Measurements from ENCODE around the gene CBY1.
A peak's percentile ranks its signal among the peaks of the same experiment; 100 is the strongest.

The CBY1 gene

DNA sequence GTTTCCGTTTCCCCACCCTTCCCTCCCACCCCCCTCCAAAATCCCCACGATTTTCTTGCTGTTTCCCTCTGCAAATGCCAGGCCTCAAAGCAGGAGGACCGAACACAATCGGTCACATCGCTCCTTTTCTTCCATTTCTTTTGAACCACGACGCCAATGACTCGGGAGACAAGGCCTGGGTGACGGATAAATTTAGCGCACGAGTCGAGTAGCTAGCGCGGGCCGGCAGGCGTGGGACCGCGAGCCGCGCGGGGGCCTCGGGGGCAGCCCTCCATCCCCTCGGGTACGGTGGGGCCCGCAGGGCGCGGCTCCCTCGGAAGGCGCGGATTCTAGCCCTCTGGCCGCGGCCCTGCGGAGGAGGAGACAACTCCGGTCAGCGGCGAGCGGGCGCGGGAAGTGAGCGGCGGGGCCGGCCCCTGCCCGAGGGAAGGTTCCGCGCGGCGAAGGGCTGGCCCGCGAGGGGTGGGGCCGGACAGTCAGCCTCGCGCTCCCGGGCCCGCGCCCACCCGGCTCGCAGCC lies 43.9 kb downstream of the CBY1 start:
- Histone ChIP-seq H3K4me2 (ENCODE audit: low read depth, low read length, poor library complexity, severe bottlenecking) (peak overlapping the region; percentile 99), H3F3A (ENCODE audit: low read depth) (0 out of 2 replicates have a peak, but pooled peaks cover 3% of the 10 kb centered on the region), H3K9me3 (ENCODE audit: insufficient read depth, low read depth, low read length) (no peaks in the 10 kb centered on the region), H3K36me3 (ENCODE audit: insufficient read depth, low read length) (no peaks in the 10 kb centered on the region), H3K9ac (ENCODE audit: low read depth, low read length, poor library complexity, severe bottlenecking) (peak overlapping the region; percentile 97), H2AFZ (ENCODE audit: low read length) (peak overlapping the region; percentile 92), H3K79me2 (ENCODE audit: insufficient read depth, low read length) (peaks cover 53% of the 10 kb centered on the region), H3K4me1 (ENCODE audit: insufficient read depth, low read length, poor library complexity, severe bottlenecking) (peaks cover 55% of the 10 kb centered on the region), H3K4me3 (ENCODE audit: low read length, poor library complexity, severe bottlenecking) (peak overlapping the region; percentile 94), H3K27me3 (ENCODE audit: insufficient read depth, low read length, poor library complexity, severe bottlenecking) (no peaks in the 10 kb centered on the region), H3K9me2 (replicated peaks; ENCODE audit: low read depth, low read length) (no peaks in the 10 kb centered on the region), H4K20me1 (ENCODE audit: insufficient read depth, low read length, poor library complexity, severe bottlenecking) (peaks cover 18% of the 10 kb centered on the region)
- TF ChIP-seq, protein P1, sequence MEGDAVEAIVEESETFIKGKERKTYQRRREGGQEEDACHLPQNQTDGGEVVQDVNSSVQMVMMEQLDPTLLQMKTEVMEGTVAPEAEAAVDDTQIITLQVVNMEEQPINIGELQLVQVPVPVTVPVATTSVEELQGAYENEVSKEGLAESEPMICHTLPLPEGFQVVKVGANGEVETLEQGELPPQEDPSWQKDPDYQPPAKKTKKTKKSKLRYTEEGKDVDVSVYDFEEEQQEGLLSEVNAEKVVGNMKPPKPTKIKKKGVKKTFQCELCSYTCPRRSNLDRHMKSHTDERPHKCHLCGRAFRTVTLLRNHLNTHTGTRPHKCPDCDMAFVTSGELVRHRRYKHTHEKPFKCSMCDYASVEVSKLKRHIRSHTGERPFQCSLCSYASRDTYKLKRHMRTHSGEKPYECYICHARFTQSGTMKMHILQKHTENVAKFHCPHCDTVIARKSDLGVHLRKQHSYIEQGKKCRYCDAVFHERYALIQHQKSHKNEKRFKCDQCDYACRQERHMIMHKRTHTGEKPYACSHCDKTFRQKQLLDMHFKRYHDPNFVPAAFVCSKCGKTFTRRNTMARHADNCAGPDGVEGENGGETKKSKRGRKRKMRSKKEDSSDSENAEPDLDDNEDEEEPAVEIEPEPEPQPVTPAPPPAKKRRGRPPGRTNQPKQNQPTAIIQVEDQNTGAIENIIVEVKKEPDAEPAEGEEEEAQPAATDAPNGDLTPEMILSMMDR (conservative IDR thresholded peaks at IDR 0.05; ENCODE audit: low read length), result no peak
- no peak for TF ChIP-seq EZH2phosphoT487 (IDR thresholded peaks at IDR 0.05; ENCODE audit: borderline replicate concordance)

DNA sequence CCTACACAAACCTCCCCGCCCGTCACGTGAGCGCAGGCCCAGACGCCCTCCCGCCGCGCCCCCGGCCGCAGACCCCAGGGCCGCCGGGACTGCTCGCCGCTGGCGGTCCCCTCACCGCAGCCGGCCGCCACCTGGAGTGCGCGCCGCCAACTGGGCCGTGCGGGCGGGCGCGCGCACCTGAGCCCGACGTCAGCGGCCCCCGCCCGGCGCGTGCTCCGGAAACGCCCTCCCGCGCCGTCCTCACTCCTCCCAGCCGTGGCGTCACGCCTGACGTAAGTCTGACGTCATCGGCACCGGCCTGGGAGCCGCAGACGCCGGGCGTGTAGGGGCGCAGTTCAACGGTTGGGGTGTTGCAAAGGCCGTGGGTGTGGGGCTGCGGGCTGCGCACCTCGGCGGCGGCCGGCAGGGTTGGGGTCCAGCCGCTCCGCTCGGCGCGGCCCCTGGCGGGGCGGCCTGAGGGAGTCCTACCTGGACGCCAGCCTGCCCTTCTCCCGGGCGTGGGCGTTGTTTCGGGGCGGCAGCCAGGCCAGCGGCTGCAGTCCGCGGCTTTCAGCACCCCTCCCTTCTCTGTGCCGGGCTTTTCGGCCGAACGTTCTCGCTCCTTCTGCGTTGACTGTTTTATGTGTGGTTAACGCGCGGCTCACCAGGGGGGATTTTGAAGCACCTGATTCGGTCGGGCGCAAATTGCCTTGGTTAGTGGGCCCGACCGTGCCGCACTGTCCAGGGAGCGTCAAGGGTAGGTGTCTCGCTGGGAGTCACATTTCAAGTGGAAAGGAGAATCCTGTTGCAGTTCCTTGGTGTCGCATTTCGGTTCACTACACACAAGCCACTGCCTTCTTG lies 44.6 kb downstream of the CBY1 start, which contains the start of gene JOSD1:
Gene JOSD1, minus strand, starts transcription at position 155 of the 840 bp plus-strand sequence. CDS start 956 bp downstream, outside the sequence.
- Histone ChIP-seq H3K9ac (ENCODE audit: low read depth, low read length, poor library complexity, severe bottlenecking) (peak within 1 kb of the TSS; percentile 97), H3K4me1 (ENCODE audit: insufficient read depth, low read length, poor library complexity, severe bottlenecking) (peaks cover 54% of the 10 kb centered on the region), H3F3A (ENCODE audit: low read depth) (0 out of 2 replicates have a peak, but pooled peaks cover 3% of the 10 kb centered on the region), H3K4me3 (ENCODE audit: low read length, poor library complexity, severe bottlenecking) (peak within 1 kb of the TSS; percentile 94), H3K36me3 (ENCODE audit: insufficient read depth, low read length) (no peaks in the 10 kb centered on the region), H2AFZ (ENCODE audit: low read length) (peak within 1 kb of the TSS; percentile 92), H4K20me1 (ENCODE audit: insufficient read depth, low read length, poor library complexity, severe bottlenecking) (peaks cover 17% of the 10 kb centered on the region), H3K79me2 (ENCODE audit: insufficient read depth, low read length) (peaks cover 47% of the 10 kb centered on the region), H3K9me3 (ENCODE audit: insufficient read depth, low read depth, low read length) (no peaks in the 10 kb centered on the region), H3K4me2 (ENCODE audit: low read depth, low read length, poor library complexity, severe bottlenecking) (peak within 1 kb of the TSS; percentile 99), H3K27me3 (ENCODE audit: insufficient read depth, low read length, poor library complexity, severe bottlenecking) (no peaks in the 10 kb centered on the region), H3K9me2 (replicated peaks; ENCODE audit: low read depth, low read length) (no peaks in the 10 kb centered on the region)
- TF ChIP-seq, protein P1 (conservative IDR thresholded peaks at IDR 0.05; ENCODE audit: low read length), result no peak
- TF ChIP-seq EZH2phosphoT487 (IDR thresholded peaks at IDR 0.05; ENCODE audit: borderline replicate concordance), result no peak

DNA sequence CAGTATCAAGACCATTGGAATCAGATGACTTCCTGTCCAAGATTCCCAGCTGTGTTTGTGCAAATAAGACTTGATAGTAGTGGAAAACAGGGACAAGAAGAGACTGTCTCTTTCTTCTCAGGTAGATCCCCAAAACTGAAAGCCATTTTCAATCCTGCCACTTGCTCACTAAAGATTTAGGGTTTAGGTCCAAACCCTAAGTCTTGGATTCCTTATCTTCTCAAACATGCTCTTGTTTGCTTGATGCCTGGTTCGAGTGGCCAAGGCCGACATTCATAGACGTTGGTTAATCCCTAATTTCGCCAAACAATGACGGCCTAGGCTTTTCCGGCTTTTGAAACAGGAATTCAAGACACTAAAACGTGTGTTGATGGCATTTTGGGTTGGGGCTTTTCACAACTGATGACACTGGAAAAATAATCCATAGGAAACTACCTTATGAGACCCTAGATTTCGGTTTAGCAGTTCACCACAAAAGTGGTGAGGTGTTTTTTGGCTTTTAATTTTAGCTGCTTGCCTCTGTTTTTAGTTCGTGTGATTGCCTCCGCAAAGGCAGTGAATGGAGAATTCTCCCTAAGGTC lies 48.3 kb downstream of the CBY1 start:
- H3K4me1 ChIP-seq (ENCODE audit: insufficient read depth, low read length, poor library complexity, severe bottlenecking), result peaks cover 47% of the 10 kb centered on the region
- H2AFZ ChIP-seq (ENCODE audit: low read length), result peak overlapping the region; percentile 65
- H3K4me3 ChIP-seq (ENCODE audit: low read length, poor library complexity, severe bottlenecking), result peak overlapping the region; percentile 74

More for the DNA sequence above, 48.3 kb downstream of the CBY1 start:
- Histone ChIP-seq H3K27me3 (ENCODE audit: insufficient read depth, low read length, poor library complexity, severe bottlenecking) (no peaks in the 10 kb centered on the region), H3F3A (ENCODE audit: low read depth) (0 out of 2 replicates have a peak, but pooled peaks cover 3% of the 10 kb centered on the region), H3K9me3 (ENCODE audit: insufficient read depth, low read depth, low read length) (no peaks in the 10 kb centered on the region), H4K20me1 (ENCODE audit: insufficient read depth, low read length, poor library complexity, severe bottlenecking) (peaks cover 42% of the 10 kb centered on the region), H3K9me2 (replicated peaks; ENCODE audit: low read depth, low read length) (no peaks in the 10 kb centered on the region), H3K79me2 (ENCODE audit: insufficient read depth, low read length) (peaks cover 47% of the 10 kb centered on the region), H3K4me2 (ENCODE audit: low read depth, low read length, poor library complexity, severe bottlenecking) (peak overlapping the region; percentile 89), H3K36me3 (ENCODE audit: insufficient read depth, low read length) (no peaks in the 10 kb centered on the region), H3K9ac (ENCODE audit: low read depth, low read length, poor library complexity, severe bottlenecking) (peak overlapping the region; percentile 71)
- TF ChIP-seq EZH2phosphoT487 (IDR thresholded peaks at IDR 0.05; ENCODE audit: borderline replicate concordance), result no peak
- TF ChIP-seq, protein P1 (conservative IDR thresholded peaks at IDR 0.05; ENCODE audit: low read length), result no peak
